Inferior parietal cortex (tissue), 1 donor: ENCODE data around the gene PIAS2.
"Not testable (repeated sequence)": the region's sequence is repeated elsewhere in the genome, so short reads cannot be mapped to it uniquely, and the experiment has no call there.

ENCODE experiments used
- DNase-seq: peaks from one replicate; pipeline ENCODE4 v3.0.0-alpha.2; 2016; ENCODE audit errors: extremely low spot score

PIAS2 gene

GRCh38 chr18:46909497-46909896, 7.8 kb downstream of the PIAS2 start:
- no peak for DNase-seq

- no peak for DNase-seq
Measured at GRCh38 chr18:46903406-46903805, 13.9 kb downstream of the PIAS2 start.

DNA sequence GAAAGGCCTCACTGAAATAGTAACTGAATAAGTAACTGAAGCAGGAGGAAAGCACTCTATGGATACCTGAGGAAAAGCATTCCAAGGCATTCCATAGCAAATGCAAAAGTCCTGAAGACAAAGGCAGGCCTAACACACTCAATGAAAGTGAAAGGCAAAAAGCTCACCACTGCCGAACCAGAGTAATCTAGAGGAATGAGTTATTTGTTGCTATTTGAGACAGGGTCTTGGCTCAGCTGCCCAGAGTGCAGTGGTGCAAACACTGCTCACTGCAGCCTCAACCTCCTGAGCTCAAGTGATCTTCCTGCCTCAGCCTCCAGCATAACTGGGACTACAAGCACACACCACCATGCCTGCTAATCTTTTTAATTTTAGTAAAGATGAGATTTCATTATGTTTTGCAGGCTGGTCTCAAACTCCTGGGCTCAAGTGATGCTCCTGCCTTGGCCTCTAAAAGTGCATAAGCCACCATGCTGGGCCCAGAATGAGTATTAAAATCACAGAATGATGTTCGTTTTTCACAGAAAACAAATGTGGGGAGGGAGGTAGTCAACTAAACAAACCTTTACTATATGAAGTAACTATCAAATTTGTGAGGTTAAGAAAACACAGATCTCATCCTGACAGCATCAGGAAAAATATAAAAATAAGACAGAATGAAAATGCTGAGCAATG, 17.9 kb downstream of the PIAS2 start:
- no peak for DNase-seq

GRCh38 chr18:46894124-46894523, 23.2 kb downstream of the PIAS2 start:
- no peak for DNase-seq

DNA sequence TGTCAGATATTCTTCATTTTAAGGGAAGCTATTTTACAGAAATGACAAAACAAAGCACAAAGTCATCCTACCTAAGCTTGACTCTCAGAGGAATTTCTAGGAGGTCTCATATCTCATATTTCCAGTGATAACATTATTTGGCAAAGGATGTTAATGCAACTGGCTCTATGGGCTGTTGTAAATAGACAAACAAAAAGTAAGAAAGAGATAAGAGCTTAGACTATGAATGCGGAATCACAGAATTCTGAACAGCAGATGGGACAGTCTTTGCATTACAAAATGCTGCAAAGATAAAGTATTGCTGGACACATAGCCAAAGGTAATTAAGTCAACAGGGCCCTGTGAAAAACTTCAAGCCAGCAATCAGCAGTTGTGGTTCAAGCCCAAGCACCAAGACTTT, 23.9 kb downstream of the PIAS2 start:
- DNase-seq = no peak

- DNase-seq = no peak
Measured at GRCh38 chr18:46892842-46893241, 24.5 kb downstream of the PIAS2 start.

DNA sequence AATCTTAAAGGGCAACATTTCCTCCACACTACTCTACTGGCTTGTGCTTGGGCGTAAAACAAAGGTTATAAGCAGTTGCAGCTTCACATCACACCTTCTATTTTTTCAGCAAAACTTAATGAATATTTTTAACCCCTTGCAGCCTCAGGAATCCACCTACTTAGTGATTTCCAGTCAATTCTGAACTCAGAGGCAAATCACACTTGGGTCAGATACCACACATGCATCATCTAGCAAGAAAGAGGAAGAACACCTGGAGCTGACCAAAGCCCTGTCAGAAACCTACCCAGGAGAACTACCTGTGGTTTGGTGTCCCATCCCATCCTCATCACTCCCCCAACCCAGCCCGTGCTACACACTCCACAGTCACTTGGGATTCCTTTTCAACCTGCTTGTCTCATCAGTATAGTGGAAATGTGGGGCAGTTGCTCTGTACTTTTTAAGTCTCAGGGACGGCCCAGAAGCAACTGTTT, 25.5 kb downstream of the PIAS2 start:
- DNase-seq = no peak

DNA sequence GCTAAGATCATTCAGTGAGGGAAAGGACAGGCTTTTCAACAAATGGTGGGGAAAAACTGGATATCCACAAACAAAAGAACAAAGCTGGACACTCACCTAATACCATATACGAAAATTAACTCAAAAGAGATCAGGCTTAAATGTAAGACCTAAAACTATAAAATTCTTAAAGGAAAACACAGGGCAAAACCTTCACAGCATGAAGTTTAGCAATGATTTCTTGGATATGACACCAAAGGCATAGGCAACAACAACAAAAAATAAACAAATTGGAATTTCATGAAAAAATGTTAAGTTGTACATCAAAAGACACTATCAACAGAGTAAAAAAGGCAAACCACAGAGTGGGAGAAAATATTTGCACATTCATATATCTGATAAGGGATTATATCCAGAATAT, 28.3 kb downstream of the PIAS2 start:
- DNase-seq = no peak

- no peak for DNase-seq
Measured at GRCh38 chr18:46886893-46887292, 30.4 kb downstream of the PIAS2 start.

GRCh38 chr18:46883180-46883579, 34.1 kb downstream of the PIAS2 start:
- no peak for DNase-seq

- no peak for DNase-seq
Measured at GRCh38 chr18:46877329-46877987, 39.8 kb downstream of the PIAS2 start.

DNA sequence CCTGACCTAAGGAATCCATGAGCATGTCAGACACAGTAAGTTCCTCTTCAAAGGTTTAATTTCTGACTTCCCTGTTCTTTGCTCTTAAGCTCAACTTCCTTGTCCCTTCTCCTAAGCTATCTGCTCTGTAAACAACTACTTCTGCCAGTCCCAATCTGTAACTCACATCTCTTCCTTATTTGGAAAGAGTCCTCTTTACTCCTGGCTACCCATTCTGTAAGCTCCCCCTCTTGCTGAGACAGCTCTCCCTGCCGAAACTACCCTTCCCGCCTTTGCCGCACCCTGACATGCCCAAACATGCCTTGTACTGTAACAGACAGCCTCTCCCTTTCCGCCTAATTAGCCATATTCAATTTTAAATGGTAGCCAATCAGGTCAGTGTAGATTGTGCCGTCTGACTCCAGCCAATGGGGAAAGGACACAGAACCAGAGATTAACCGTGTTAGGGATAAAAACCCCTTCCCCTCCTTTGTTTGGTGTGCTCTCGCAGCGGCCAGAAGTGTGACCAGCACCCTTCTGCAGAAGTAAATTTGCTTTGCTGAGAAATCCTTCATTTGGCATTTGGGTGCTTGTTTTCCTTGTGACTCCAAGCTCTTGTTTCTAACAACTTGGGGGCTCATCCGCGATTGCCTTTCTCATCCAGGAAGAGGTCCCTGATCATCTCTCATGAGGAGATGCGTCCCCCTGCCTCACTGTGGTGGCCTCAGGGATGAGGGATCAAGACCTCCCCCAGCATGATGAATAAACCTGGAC, 49.0 kb downstream of the PIAS2 start:
- DNase-seq = no peak

DNA sequence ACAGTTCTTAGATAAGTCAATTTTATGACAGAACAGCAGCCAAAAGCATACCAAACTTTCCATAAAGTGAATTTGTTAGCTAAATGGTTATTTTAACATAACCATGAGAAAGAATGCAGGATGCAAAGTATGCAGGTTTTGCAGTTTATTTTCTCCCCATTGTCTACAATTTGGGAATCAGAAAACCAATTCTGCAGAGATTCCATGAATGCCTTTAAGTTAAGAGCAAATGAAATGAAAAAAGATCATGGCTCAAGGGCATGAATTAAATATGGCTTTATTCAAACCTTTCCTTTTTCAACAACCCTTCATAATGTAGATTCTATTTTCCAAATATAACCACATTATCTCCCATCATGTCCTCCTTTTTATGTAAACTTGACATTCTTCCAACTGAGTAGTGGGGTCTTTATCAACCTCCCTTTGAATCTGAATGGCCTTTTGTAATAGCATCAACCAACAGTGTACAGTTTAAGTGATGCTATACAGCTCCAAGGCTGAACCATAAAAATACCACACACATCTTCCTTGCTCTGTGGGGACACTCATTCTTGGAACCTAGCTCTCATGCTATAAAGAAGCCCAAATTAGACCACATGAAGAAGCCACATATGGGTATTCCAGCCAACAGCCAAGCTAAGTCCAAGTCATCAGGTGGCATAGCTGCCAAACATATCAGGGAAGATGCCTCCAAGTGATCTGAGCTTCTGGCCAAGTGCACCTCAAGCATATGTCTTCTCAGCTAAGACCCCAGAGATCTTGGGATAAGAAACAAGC, 49.8 kb downstream of the PIAS2 start:
- DNase-seq = peak; percentile 15

GRCh38 chr18:46866523-46866922, 50.8 kb downstream of the PIAS2 start:
- DNase-seq = no peak

DNA sequence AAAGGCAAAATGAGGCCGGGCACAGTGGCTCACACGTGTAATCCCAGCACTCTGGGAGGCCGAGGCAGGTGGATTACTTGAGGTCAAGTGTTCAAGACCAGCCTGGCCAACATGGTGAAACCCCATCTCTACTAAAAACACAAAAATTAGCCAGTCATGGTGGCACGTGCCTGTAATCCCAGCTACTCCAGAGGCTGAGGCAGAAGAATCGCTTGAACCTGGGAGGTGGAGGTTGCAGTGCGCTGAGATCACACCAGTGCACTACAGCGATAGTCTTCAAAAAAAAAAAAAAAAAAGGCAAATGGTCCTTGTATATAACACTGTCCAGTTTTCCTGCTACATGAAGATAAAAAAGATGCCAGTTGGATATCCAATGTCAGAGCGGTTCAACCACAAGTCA, 52.1 kb downstream of the PIAS2 start:
- DNase-seq = not testable (repeated sequence)

GRCh38 chr18:46859855-46860254, 57.5 kb downstream of the PIAS2 start:
- peak; percentile 20 for DNase-seq

GRCh38 chr18:46858290-46858689, 59.0 kb downstream of the PIAS2 start:
- no peak for DNase-seq

DNA sequence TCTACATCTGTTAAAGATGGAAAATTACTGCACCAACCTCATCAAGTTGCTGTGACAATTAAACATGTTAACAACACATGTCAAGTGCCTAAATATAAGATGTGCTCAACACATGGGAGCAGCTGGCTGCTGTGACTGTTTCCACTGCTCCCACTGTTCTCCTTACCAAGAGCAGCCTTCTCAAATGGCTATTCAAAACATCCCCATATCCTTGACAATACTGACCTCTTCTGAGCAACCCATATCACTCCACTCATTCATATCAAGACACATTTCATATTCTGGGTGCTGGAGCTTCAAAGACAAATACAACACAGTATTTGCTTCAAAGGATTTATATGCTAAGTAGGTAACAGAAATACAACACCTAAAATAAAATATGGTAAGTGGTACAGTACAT, 60.3 kb downstream of the PIAS2 start:
- DNase-seq = peak; percentile 52

GRCh38 chr18:46849007-46849406, 68.3 kb downstream of the PIAS2 start:
- DNase-seq = no peak

DNA sequence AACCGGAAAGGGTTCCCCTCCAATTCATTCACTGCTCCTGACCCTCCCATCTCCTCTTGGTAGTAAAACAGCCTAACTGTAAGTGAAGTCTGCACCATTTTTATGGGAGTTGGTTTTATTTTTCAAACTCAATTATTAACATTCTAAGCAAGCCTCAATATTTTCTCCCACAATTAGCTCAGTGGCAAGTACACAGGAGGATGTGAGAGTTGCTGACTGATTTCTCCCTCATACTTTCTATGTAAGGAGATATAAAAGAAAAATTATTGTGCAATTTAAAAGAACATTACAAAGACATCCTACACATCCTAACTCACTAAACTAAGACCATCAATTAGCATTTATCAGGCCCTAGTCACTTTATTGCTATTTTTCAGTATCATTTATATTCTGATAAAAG, 73.9 kb downstream of the PIAS2 start:
- no peak for DNase-seq

DNA sequence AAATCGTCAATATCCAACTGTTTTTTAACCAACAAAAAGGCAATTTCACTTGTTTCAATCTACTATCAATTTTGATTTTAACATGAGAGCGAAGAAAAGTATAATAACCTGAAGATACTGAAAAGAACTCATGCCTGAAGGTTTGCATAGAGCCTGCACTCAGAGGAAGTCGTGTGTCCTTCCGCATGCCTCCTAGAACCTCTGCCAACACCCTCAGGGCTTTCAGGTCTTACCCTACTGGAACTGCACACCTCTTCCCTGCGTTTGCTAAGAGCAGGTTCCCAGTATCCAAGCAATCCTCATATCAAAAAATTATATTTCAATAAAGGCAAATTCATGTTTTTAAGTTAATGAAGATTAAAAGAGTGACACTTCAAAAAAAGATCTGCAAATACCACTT, 74.7 kb downstream of the PIAS2 start:
- DNase-seq = no peak

GRCh38 chr18:46833899-46834298, 83.4 kb downstream of the PIAS2 start:
- DNase-seq = no peak
